ENCODE data around the gene ZNF132.
"Not testable (repeated sequence)": the region's sequence is repeated elsewhere in the genome, so short reads cannot be mapped to it uniquely, and the experiment has no call there.

Gene ZNF132

GRCh38 chr19:58466760-58467589 lies 27.0 kb upstream of the ZNF132 start, which contains the start of gene ZNF324:
TSS of gene ZNF324 (plus strand) at chr19:58467080. CDS start at chr19:58469186, 2,106 bp downstream.
- peak; percentile 96 for DNase-seq

GRCh38 chr19:58466089-58466759 lies 26.3 kb upstream of the ZNF132 start:
- DNase-seq = no peak

GRCh38 chr19:58460039-58460438 lies 20.1 kb upstream of the ZNF132 start:
- no peak for DNase-seq

- DNase-seq = no peak
Observed at GRCh38 chr19:58456111-58456510, 16.2 kb upstream of the ZNF132 start.

DNA sequence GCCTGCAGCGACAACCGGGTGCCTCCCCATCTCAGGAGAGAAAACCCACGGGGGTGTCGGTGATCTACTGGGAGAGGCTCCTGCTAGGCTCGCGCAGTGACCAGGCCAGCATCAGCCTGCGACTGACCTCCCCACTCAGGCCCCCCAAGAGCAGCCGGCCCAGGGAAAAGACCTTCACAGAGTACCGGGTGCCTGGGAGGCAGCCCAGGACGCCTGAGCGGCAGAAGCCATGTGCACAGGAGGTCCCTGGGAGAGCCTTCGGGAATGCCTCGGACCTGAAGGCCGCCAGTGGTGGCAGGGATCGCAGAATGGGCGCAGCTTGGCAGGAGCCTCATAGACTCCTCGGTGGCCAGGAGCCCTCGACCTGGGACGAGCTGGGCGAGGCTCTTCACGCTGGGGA lies 15.4 kb upstream of the ZNF132 start:
- no peak for DNase-seq

DNA sequence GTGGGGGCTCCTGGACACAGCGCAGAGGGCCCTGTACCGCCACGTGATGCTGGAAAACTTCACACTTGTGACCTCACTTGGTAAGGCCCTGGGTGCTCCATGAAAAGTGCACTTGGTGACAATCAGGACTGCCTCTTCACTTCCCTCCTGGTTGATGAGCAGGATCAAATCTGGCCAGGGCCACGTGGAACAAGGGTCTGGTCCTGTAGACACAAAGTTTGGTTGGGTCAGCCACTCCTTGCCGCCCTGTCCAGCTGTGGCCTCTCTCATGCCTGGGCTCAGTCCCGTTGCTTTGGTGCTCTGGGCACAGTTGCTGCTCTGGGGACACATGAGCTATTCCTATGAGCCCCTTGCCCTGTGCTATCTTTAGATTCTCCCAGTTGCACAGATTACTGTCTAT lies 13.8 kb upstream of the ZNF132 start:
- no peak for DNase-seq

- DNase-seq = peak; percentile 97 to 98
Observed at GRCh38 chr19:58451358-58452101, 11.6 kb upstream of the ZNF132 start, which contains the start of gene ZNF324B. TSS of gene ZNF324B (plus strand) at chr19:58451622. CDS start at chr19:58453702, 2,080 bp downstream.

DNA sequence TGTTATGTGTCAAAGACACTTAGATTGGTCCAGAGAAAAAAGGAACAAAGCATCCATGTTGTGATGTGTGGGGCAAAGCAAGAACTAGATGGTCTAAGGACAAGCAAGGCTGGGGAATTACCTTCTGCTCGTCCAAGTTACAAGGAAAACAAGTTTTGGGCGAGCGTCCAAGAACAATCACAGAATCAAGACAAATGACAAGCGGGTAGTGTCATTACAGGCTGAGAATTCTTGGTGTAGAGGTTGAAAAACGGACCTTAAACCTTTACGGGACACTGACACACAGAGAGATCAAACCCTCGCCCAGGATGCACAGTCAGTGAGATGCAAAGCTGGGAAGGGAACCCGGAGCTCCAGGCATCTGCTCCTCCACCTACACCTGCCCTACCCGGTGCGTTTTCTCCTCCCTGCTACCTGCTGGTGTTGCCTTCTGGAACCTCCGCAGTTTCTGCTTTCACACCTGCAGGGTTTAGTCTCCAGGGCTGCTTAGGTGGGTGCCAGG lies 11.0 kb upstream of the ZNF132 start:
- DNase-seq = no peak

- DNase-seq = not testable (repeated sequence)
Observed at GRCh38 chr19:58449980-58450379, 10.0 kb upstream of the ZNF132 start.

DNA sequence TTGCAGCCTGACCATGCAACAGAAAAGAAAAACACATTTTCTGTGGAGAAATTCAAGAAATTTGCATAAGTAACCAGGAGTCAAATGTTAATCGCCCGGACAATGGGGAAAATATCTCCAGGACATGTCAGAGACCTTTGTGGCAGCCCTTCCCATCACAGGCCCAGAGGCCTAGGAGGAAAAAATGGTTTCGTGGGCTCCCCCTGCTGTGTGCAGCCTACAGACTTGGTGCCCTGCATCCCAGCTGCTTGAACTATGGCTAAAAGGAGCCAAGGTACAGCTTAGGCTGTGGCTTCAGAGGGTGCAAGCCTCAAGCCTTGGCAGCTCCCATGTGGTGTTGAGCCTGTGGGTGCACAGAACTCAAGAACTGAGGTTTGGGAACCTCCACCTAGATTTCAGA lies 8.9 kb upstream of the ZNF132 start:
- DNase-seq = not testable (repeated sequence)

GRCh38 chr19:58442986-58443385 lies 3.0 kb upstream of the ZNF132 start:
- DNase-seq = not testable (repeated sequence)

GRCh38 chr19:58440556-58440955 lies 603 bp upstream of the ZNF132 start:
- no peak for DNase-seq

DNA sequence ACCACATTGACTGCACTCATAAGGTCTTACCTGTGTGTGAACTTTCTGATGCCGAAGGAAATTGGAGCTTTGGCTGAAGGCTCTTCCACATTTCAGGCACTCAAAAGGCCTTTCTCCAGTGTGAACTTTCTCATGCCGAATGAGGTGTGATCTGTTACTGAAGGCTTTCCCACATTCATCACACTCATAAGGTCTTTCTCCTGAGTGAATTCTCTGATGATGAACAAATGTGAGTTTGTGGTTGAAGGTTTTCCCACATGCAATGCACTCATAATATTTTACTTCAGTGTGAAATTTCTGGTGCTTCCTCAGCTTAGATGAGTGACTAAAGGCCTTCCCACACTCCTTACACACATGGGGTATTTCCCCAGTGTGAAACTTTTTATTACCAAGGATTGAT lies 5.7 kb downstream of the ZNF132 start:
- DNase-seq = no peak

DNA sequence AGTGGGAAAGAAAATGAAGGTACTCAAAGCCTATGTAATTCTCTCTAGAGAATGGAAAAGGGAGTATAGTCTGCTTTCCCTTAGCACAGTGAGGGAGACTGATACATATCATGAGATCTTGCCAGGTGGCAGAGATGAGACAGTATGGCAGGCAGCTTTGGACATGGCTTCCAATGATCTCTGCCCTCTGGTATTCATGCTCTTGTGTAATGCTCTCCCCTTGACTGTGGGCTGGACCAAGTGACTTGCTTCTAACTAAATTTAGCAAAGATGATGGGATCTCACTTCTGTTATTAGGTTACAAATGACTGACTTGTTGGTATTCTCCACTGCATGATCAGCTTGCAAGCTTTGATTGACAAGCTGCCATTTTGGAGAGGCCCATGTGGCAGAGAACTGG lies 10.2 kb downstream of the ZNF132 start:
- no peak for DNase-seq

GRCh38 chr19:58428617-58429016 lies 11.3 kb downstream of the ZNF132 start:
- DNase-seq = no peak

DNA sequence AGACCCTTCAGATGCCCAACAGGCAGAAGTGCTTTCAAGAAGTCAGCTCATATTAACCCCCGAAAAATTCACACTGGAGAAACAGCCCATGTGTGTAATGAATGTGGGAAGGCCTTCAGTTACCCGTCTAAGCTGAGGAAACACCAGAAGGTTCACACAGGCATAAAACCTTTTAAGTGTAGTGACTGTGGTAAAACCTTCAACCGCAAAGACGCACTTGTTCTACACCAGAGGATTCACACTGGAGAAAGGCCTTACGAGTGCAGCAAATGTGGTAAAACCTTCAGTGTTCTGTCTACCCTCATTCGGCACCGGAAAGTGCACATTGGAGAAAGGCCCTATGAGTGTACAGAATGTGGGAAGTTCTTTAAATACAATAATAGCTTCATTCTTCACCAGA lies 22.9 kb downstream of the ZNF132 start:
- DNase-seq = no peak

DNA sequence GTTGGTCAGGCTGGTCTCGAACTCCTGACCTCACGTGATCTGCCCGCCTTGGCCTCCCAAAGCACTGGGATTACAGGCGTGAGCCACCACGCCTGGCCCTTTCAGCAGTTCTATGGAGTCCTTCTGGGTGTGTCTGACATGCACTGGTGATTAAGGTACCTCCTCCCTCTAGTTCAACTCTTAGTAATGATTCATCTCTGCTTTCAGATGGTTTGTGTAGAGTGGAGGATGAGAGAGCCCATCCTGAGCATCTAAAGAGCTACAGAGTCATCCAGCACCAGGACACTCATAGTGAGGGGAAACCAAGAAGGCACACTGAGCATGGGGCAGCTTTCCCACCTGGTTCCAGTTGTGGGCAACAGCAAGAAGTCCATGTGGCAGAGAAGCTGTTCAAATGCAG lies 23.3 kb downstream of the ZNF132 start:
- no peak for DNase-seq

DNA sequence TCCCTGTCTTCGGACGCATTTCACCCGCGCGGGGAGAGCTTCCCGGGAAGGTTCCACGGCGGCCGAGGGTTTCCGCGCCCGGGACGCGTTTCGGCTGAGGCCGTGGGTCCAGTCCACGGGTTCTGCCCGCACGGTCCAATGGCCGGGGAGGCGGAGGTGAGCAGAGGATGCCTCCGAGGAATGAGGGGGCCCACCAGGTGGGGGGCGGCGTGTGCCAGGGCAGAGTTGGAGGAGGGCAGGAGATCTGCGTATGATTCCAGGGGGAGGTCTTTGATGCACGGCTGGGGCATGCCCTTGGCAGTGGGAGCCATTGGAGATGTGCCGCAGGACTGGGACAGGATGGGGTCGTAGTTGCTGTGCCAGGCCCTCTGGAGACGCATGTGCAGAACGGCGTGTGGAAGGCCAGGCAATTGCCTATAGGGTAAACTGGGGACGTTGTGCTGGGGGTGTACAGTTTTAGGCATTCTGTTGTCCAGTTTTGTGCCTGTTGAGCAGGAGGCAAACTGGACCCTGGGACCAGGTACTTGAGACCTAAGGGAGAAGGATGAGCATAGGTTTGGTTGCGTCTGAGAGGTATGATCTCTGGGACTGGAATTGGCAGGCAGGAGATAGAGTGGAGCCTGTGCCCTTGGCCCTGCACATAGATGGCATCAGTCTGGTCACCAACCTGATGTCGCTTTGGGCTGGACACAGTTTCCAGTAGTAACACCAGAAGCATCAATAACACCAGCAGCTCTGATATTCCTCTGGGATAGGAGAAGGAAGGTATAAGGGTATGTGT lies 30.8 kb downstream of the ZNF132 start:
- DNase-seq = no peak

DNA sequence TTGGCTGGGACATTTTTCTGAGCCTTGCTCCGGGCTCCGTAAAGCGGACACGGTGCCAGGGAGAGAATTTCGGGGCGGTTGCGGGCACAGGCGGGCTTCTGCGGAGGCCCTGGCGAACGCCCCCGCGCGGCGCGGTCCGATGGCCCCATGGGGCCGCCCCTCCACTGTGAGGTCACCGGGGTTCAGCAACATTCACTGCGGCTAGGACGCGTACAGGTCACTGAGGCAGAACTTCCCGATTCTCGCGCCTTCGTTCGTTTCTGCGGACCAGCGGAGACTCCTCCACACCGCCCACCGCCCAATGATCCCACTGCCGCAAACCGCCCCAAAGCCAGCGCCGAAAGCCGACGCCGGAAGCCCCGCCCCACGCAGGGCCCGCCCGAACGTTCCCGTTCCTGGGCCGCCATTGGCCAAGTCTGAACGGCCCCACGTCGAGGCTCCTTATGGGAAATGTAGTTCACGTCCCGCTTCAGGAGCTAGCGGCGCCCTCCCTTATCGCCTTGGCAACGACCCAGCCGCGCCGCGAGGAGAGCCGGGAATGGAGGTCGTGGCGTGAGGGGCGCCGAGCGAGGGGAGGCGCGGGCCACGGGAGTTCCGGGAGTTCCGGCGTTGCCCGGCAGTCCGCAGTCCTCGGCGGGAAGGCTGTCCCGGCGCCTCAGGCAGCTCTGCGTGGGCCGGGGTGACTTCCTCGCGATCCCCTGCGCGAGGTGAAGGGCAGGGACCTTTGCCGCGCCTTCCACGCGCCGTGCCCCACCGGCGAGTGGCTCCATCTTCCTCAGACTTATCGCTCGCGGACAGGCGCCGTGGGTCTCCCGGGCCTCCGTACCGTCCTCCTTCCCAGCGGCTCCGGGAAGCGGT lies 31.6 kb downstream of the ZNF132 start, which contains the start of gene ZNF584:
TSS of gene ZNF584 (plus strand) at position 498 of the 858 bp plus-strand sequence. CDS start 499 bp downstream, outside the sequence.
- DNase-seq = peak; percentile 93 to 95

- no peak for DNase-seq
Observed at GRCh38 chr19:58407658-58408151, 32.2 kb downstream of the ZNF132 start.

Measured in CD4-positive, alpha-beta T cell treated with Interleukin-1 beta for 1 hour (primary cell).